Ishikawa (cell line): ENCODE measurements around the gene PTCD1.
A peak's percentile ranks its signal among the peaks of the same experiment; 100 is the strongest.

Experiments
- CEBPB ChIP-seq: IDR thresholded peaks from 2 replicates; pipeline ENCODE4 v1.6.1; 2012
- CREB1 ChIP-seq: IDR thresholded peaks from 2 replicates; pipeline ENCODE4 v1.6.1; 2012; ENCODE audit warnings: low read depth
- EGR1 ChIP-seq: IDR thresholded peaks from 2 replicates; pipeline ENCODE4 v1.6.1; 2012
- EP300 ChIP-seq: IDR thresholded peaks from 2 replicates; pipeline ENCODE4 v1.6.1; 2012; ENCODE audit warnings: borderline replicate concordance
- FOXM1 ChIP-seq: IDR thresholded peaks from 2 replicates; pipeline ENCODE4 v1.6.1; 2012; ENCODE audit warnings: low read depth, borderline replicate concordance
- MAX ChIP-seq: IDR thresholded peaks from 2 replicates; pipeline ENCODE4 v1.6.1; 2012
- NFIC ChIP-seq: IDR thresholded peaks from 2 replicates; pipeline ENCODE4 v1.6.1; 2012
- RAD21 ChIP-seq: IDR thresholded peaks from 2 replicates; pipeline ENCODE4 v1.6.1; 2012; ENCODE audit warnings: low read depth
- TAF1 ChIP-seq: IDR thresholded peaks from 2 replicates; pipeline ENCODE4 v1.6.1; 2012; ENCODE audit warnings: low read depth, mild to moderate bottlenecking
- TCF12 ChIP-seq: IDR thresholded peaks from 2 replicates; pipeline ENCODE4 v1.6.1; 2012; ENCODE audit warnings: low read depth
- YY1 ChIP-seq: IDR thresholded peaks from 2 replicates; pipeline ENCODE4 v1.6.1; 2012; ENCODE audit warnings: low read depth
- ZBTB7A ChIP-seq: IDR thresholded peaks from 2 replicates; pipeline ENCODE4 v1.6.1; 2012; ENCODE audit warnings: low read depth
- TF ChIP-seq, protein P1 (sequence below): IDR thresholded peaks from 2 replicates; pipeline ENCODE4 v1.6.1; 2012
- TF ChIP-seq, protein P2 (sequence below): IDR thresholded peaks from 2 replicates; pipeline ENCODE4 v1.6.1; 2012; ENCODE audit warnings: low read depth, mild to moderate bottlenecking

PTCD1 gene

GRCh38 chr7:99393355-99394187 is 45.0 kb downstream of the PTCD1 start:
- TF ChIP-seq, protein P1, sequence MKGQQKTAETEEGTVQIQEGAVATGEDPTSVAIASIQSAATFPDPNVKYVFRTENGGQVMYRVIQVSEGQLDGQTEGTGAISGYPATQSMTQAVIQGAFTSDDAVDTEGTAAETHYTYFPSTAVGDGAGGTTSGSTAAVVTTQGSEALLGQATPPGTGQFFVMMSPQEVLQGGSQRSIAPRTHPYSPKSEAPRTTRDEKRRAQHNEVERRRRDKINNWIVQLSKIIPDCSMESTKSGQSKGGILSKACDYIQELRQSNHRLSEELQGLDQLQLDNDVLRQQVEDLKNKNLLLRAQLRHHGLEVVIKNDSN: peak; percentile 39; the same call in 1 of the 2 replicates
- no peak for TF ChIP-seq NFIC

DNA sequence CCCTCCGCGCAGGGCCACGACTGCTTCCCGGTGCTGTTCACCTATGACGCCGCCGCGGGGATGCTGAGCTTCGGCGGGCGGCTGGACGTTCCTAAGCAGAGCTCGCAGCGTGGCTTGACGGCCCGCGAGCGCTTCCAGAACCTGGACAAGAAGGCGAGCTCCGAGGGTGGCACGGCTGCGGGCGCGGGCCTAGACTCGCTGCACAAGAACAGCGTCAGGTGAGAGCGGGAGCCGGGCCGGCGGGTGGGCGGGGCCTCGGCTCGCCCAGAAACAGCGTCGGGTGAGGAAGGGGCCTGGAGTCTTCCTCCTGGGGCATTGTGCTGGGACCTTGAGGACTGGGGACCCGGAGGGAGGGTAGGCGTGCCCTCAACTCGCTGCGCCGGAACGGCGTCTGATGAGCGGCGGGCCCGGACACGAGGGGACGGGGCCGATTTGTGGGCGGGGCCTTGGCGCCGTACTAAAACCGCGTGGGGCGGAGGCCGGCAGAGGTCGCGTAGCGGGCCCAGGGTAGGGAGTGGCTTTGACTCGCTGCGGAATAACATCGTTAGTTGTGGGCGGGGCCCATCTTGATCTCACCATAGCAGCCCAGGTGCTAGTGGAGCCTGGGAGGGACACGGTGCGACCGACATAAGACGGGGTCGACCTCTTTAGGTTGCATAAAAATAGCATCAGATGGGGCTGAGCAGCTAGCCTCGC is 45.8 kb downstream of the PTCD1 start:
- TF ChIP-seq MAX: peak; percentile 53
- no peak for TF ChIP-seq TCF12
- TF ChIP-seq CREB1: 0 out of 2 replicates have a peak, but pooled peaks have one; percentile 21

DNA sequence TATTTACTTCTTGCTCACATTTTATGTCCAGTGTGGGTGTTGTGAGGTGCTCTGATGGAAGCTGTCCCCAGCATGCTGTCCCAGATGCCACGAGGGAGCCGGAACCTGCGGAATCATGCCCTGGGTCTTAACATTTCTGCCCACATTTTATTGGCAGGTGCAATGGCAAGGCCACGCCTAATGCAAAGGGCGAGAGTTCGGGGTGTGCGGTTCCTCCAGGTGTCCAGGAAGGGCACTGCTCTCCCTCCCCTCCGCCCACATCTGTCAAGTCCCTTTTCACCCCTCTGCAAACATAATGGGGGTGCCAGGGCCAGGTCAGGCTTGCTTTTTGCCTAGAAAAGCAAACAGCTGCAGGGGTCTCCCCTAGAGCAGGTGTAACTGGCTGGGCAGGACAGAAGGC is 46.6 kb downstream of the PTCD1 start:
- TF ChIP-seq, protein P1: no peak
- TF ChIP-seq, protein P2, sequence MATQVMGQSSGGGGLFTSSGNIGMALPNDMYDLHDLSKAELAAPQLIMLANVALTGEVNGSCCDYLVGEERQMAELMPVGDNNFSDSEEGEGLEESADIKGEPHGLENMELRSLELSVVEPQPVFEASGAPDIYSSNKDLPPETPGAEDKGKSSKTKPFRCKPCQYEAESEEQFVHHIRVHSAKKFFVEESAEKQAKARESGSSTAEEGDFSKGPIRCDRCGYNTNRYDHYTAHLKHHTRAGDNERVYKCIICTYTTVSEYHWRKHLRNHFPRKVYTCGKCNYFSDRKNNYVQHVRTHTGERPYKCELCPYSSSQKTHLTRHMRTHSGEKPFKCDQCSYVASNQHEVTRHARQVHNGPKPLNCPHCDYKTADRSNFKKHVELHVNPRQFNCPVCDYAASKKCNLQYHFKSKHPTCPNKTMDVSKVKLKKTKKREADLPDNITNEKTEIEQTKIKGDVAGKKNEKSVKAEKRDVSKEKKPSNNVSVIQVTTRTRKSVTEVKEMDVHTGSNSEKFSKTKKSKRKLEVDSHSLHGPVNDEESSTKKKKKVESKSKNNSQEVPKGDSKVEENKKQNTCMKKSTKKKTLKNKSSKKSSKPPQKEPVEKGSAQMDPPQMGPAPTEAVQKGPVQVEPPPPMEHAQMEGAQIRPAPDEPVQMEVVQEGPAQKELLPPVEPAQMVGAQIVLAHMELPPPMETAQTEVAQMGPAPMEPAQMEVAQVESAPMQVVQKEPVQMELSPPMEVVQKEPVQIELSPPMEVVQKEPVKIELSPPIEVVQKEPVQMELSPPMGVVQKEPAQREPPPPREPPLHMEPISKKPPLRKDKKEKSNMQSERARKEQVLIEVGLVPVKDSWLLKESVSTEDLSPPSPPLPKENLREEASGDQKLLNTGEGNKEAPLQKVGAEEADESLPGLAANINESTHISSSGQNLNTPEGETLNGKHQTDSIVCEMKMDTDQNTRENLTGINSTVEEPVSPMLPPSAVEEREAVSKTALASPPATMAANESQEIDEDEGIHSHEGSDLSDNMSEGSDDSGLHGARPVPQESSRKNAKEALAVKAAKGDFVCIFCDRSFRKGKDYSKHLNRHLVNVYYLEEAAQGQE: no peak
- TF ChIP-seq TCF12 (no peak), NFIC (no peak), YY1 (no peak), FOXM1 (no peak), MAX (no peak)

DNA sequence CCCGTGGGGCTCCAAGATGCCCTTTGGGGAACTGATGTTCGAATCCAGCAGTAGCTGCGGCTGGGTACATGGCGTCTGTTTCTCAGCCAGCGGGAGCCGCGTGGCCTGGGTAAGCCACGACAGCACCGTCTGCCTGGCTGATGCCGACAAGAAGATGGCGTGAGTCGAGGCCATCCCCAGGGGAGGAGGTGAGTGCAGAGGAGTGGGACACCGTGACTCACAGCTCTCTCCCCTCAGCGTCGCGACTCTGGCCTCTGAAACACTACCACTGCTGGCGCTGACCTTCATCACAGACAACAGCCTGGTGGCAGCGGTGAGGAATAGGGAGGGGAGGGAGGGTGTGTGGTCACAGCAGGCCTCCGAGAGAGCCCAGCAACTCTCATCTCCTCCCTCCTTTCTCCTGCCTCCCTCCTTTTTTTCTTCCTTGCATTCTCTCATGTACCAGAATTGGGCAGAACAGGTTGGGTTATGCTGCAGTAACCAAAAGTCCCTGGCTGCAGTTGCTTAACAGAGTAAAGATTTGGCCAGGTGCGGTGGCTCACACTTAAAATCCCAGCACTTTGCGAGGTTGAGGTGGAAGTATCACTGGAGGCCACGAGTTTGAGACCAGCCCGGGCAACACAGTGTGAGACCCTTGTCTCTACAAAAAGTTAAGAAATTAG is 47.5 kb downstream of the PTCD1 start:
- TF ChIP-seq, protein P2: no peak
- TF ChIP-seq CEBPB (no peak), RAD21 (no peak), NFIC (no peak)
- TF ChIP-seq, protein P1: no peak

DNA sequence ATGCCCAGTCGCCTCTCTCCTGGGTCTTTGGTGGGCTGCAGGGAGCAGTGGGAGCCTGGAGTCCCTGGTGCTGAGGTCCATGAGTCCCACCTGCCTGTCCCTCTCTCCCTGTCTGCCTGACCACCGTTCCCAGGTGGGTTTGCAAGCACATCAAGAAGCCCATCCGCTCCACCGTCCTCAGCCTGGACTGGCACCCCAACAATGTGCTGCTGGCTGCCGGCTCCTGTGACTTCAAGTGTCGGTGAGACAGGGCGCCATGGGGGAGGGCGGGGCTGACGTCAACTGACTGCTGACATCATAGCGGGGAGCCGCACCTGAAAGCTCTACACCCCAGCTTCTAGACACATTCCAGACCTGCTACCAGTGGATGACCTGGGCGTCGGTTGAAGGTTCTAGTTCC is 48.8 kb downstream of the PTCD1 start:
- TF ChIP-seq TAF1: no peak
- no peak for TF ChIP-seq CREB1
- TF ChIP-seq, protein P2: no peak
- TF ChIP-seq FOXM1: no peak
- TF ChIP-seq, protein P1: no peak
- no peak for TF ChIP-seq NFIC
- no peak for TF ChIP-seq YY1
- no peak for TF ChIP-seq EP300
- TF ChIP-seq ZBTB7A: no peak
- TF ChIP-seq CEBPB: no peak
- TF ChIP-seq TCF12: no peak
- no peak for TF ChIP-seq EGR1
- TF ChIP-seq RAD21: no peak
- TF ChIP-seq MAX: no peak
